Ovary (tissue), 3 donors: ENCODE results near the gene VCAN.

ENCODE experiments used
- CTCF ChIP-seq, 3 donors: fragments of 450-650 bp in 2 of 3; fragments of 200-600 bp in 1 of 3; IDR thresholded peaks; one replicate each; pipeline versions ENCODE4 v1.5.1 to v1.8.0; 2016 to 2022; ENCODE audit warnings: antibody characterized with exemption in 3 of 3, mild to moderate bottlenecking in 1 of 3
- EP300 ChIP-seq: sonication (generic); formaldehyde crosslinking; IDR thresholded peaks from one replicate; pipeline ENCODE4 v1.6.1; 2017; ENCODE audit warnings: antibody characterized with exemption
- POLR2A ChIP-seq: fragments of 450-650 bp; IDR thresholded peaks from one replicate; pipeline ENCODE4 v1.6.1; 2017; ENCODE audit warnings: antibody characterized with exemption, mild to moderate bottlenecking, moderate library complexity
- donor health status: DM: no; HTN: no; CAD: no.

GRCh38 chr5:83513491-83513890 is 41.9 kb downstream of the VCAN start:
- no peak for TF ChIP-seq POLR2A
- TF ChIP-seq CTCF (IDR thresholded peaks at IDR 0.05), result no peak
- TF ChIP-seq EP300, result no peak
